Breast epithelium (tissue), 4 donors: ENCODE data around the gene CMTM5. TPM values are rescaled to one million over a fixed set of nuclear protein-coding genes. Genes with fewer than 3 reads are reported as not detected.

Source experiments
- DNase-seq, 2 donors: peaks; one replicate each; pipeline ENCODE4 v3.0.0-alpha.2; 2019; ENCODE audit warnings: low spot score in 2 of 2
- H3K27ac ChIP-seq, 2 donors: fragments of 200-600 bp; sonication (generic) in 1 of 2; one replicate each; pipeline ENCODE4 v1.5.1; 2016 to 2019; ENCODE audit warnings: mild to moderate bottlenecking in 1 of 2
- H3K27me3 ChIP-seq, 2 donors: fragments of 200-600 bp; sonication (generic) in 1 of 2; one replicate each; pipeline versions ENCODE4 v1.5.1 to v1.6.0; 2017 to 2019; ENCODE audit warnings: control low read depth in 1 of 2, mild to moderate bottlenecking in 1 of 2
- H3K36me3 ChIP-seq: fragments of 200-600 bp; one replicate; pipeline ENCODE4 v1.5.1; 2019
- H3K4me1 ChIP-seq, 2 donors: fragments of 200-600 bp; sonication (generic); one replicate each; pipeline ENCODE4 v1.5.1; 2016 to 2019; ENCODE audit warnings: control low read depth in 1 of 2
- H3K4me3 ChIP-seq, 3 donors: fragments of 200-600 bp; sonication (generic); 1 replicate in 2 of 3; 2 replicates in 1 of 3; pipeline ENCODE4 v1.5.1; 2016 to 2019; ENCODE audit warnings: mild to moderate bottlenecking in 3 of 3, moderate library complexity in 2 of 3
- H3K9me3 ChIP-seq, 2 donors: fragments of 200-600 bp; sonication (generic) in 1 of 2; one replicate each; pipeline ENCODE4 v1.5.1; 2016 to 2019; ENCODE audit warnings: control low read depth in 1 of 2
- POLR2A ChIP-seq: fragments of 450-650 bp; IDR thresholded peaks from one replicate; pipeline ENCODE4 v1.6.1; 2016; ENCODE audit warnings: antibody characterized with exemption, mild to moderate bottlenecking, moderate library complexity
- POLR2AphosphoS5 ChIP-seq, 3 donors: sonication (generic); formaldehyde crosslinking; IDR thresholded peaks; one replicate each; pipeline ENCODE4 v1.6.1; 2017; ENCODE audit warnings: antibody characterized with exemption in 3 of 3
- intact Hi-C: fragments of 100-400 bp; cut with DNase I; formaldehyde crosslinking; loops from one replicate; pipeline ENCODE4 v1.15.1; 2023; ENCODE audit warnings: low total_unique reads
- total RNA-seq, 3 donors: library from RNA; depleted of rRNA; stranded (reverse); fragments of >200 nt; gene quantifications; one replicate each; pipeline ENCODE4 v1.1.0, GENCODE V29; 2016
- TF ChIP-seq, protein P1 (sequence below), 3 donors: fragments of 450-650 bp; IDR thresholded peaks; one replicate each; pipeline ENCODE4 v1.5.1; 2016 to 2017; ENCODE audit warnings: antibody characterized with exemption in 3 of 3, mild to moderate bottlenecking in 3 of 3, moderate library complexity in 3 of 3

Gene CMTM5
- total RNA-seq, 3 donors from 2014 or later = 0.64 to 0.88 TPM; not detected in 1

DNA sequence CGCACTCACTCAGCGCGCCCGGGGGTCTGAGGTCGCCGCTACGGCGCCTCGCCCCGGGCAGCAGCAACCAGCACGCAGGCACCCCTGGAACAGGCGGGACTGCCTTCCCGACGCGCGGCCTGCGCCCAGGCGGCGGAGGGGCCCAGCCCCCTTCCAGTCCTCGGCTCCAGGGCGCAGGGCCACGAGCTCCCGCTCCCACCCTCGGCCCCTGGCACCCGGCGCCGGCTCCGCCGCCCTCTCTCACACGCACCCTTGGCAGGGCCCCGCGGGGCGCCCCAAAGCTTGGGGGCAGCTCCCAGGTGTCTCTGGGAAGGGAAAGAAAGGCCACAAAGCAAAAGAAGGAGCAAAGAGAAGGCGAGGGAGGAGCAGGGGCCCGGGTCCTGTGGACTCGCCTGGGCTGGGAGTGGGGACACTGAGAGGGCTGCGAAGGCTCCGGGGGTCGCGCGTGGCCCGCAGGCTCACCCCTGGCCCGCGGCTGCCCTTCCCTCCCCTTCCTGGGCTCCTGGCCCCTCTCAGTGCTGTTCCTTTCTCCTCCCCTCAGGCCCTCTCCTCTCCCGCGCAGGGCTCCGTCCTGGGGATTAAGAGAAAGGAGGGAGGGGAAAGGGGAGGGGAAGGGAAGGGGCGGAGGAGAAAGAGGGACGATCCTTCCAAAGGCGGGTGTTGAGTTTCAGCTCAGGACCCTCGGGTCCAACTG, 11.0 kb upstream of the CMTM5 start:
- intact Hi-C loops = loop anchor here (10.0 kb wide), 1 partner anchor 81 kb away; the partner anchor contains the start of gene HOMEZ
- Histone ChIP-seq H3K9me3 (no peaks in the 10 kb centered on the region), H3K36me3 (no peaks in the 10 kb centered on the region), H3K27ac (peak overlapping the region; percentile 98 to 99), H3K4me1 (peaks cover 6 to 10% of the 10 kb centered on the region in 2 donors), H3K4me3 (peak overlapping the region; percentile 60 to 88 (median 65)), H3K27me3 (no peaks in the 10 kb centered on the region)
- DNase-seq = peak; percentile 64 to 77
- TF ChIP-seq, protein P1, sequence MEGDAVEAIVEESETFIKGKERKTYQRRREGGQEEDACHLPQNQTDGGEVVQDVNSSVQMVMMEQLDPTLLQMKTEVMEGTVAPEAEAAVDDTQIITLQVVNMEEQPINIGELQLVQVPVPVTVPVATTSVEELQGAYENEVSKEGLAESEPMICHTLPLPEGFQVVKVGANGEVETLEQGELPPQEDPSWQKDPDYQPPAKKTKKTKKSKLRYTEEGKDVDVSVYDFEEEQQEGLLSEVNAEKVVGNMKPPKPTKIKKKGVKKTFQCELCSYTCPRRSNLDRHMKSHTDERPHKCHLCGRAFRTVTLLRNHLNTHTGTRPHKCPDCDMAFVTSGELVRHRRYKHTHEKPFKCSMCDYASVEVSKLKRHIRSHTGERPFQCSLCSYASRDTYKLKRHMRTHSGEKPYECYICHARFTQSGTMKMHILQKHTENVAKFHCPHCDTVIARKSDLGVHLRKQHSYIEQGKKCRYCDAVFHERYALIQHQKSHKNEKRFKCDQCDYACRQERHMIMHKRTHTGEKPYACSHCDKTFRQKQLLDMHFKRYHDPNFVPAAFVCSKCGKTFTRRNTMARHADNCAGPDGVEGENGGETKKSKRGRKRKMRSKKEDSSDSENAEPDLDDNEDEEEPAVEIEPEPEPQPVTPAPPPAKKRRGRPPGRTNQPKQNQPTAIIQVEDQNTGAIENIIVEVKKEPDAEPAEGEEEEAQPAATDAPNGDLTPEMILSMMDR (IDR thresholded peaks at IDR 0.05) = no peak
- peak; percentile 71 for TF ChIP-seq POLR2A
- peak in 2 of 3 donors; percentile 76 to 81 for TF ChIP-seq POLR2AphosphoS5 (IDR thresholded peaks at IDR 0.05)

DNA sequence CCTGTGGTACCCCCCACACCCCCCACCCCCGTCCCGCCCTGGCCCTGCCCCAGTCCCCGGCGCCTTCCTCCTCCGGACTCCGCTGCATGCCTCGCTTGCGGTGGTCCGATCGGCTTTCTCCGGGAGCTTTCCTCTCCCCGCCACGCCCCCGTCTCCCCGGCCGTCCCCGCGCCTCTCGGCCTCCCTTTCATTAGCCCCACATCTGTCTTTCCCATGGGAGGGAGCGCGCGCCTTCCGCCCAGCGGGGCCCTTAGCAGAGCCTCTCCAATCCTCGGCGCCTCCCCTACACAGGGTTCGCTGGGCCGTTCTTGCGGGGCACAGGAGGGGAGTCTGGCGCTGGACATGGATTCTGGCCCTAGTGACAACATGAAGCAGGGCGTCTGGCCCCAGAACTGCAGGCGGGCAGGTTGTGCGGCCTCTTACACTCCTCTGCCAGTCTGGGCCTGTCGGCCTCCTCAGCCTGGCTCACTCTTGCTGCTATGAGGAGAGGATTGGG, 10.4 kb upstream of the CMTM5 start:
- no peaks in the 10 kb centered on the region for H3K27me3 ChIP-seq
- peak; percentile 67 to 69 for DNase-seq
- TF ChIP-seq, protein P1 (IDR thresholded peaks at IDR 0.05) = no peak
- peak; percentile 16 for TF ChIP-seq POLR2A
- peak in 1 of 3 donors; percentile 2 for TF ChIP-seq POLR2AphosphoS5 (IDR thresholded peaks at IDR 0.05)

DNA sequence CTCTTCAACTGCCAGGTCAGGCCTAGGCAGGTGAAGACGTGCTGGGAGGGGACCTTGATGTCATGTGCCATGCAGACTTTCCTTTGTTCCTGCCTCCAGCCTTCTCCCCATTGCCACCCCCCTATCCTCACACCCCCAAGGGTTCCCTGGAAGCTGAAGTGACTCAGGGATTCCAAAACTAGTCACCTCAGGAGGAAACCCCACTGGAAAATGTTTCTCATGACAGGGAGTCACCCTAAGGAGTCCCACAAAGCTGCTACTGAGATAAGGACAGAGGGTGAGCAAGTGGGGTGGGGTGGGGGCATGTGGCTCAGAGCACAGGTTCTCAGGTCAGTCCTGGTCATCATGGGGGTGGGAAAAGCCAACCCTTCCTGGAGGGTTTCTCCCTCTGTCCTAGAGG, 6.6 kb upstream of the CMTM5 start:
- Histone ChIP-seq H3K9me3 (no peaks in the 10 kb centered on the region), H3K4me1 (no peaks in the 10 kb centered on the region), H3K36me3 (no peaks in the 10 kb centered on the region), H3K27ac (no peak overlapping the region), H3K27me3 (no peaks in the 10 kb centered on the region), H3K4me3 (no peak overlapping the region)
- intact Hi-C loops = no loop called here
- TF ChIP-seq POLR2A = no peak
- no peak for TF ChIP-seq POLR2AphosphoS5 (IDR thresholded peaks at IDR 0.05)
- TF ChIP-seq, protein P1 (IDR thresholded peaks at IDR 0.05) = no peak
- DNase-seq = no peak

More for the DNA sequence above, 10.4 kb upstream of the CMTM5 start:
- Histone ChIP-seq H3K27ac (peak overlapping the region; percentile 98 to 99), H3K4me3 (peak overlapping the region; percentile 60 to 88 (median 65)), H3K36me3 (no peaks in the 10 kb centered on the region), H3K4me1 (peaks cover 6 to 8% of the 10 kb centered on the region in 2 donors), H3K9me3 (no peaks in the 10 kb centered on the region)
- intact Hi-C loops = loop anchor here (10.0 kb wide), 1 partner anchor 82 kb away; the partner anchor contains the start of gene HOMEZ

DNA sequence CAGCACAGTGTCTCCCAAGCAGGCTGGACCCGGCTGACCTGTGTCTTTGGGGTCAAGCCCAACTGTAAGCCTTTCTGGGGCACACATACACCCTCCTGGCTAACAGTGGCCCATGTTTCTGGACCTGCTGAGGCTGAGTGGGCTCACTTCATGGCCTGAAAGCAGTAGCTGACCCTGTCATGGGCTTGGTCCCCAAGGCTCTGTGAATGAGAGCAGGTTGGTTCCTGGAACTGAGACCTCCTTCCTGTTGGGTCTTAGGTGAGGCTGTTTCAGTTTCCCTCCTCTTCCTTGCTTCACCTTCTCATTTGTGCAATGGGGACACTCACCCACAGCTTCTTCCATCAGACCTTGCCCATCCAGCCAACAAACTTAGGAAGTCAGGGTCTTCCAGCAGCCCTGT, 5.0 kb upstream of the CMTM5 start:
- DNase-seq = no peak
- H3K4me1 ChIP-seq = peaks cover 0 to 5% of the 10 kb centered on the region in 2 donors
- no peaks in the 10 kb centered on the region for H3K36me3 ChIP-seq
- intact Hi-C loops = no loop called here
- no peaks in the 10 kb centered on the region for H3K27me3 ChIP-seq
- H3K4me3 ChIP-seq = no peak overlapping the region
- no peaks in the 10 kb centered on the region for H3K9me3 ChIP-seq
- no peak for TF ChIP-seq POLR2AphosphoS5 (IDR thresholded peaks at IDR 0.05)
- TF ChIP-seq, protein P1 (IDR thresholded peaks at IDR 0.05) = no peak
- no peak for TF ChIP-seq POLR2A
- no peak overlapping the region for H3K27ac ChIP-seq

DNA sequence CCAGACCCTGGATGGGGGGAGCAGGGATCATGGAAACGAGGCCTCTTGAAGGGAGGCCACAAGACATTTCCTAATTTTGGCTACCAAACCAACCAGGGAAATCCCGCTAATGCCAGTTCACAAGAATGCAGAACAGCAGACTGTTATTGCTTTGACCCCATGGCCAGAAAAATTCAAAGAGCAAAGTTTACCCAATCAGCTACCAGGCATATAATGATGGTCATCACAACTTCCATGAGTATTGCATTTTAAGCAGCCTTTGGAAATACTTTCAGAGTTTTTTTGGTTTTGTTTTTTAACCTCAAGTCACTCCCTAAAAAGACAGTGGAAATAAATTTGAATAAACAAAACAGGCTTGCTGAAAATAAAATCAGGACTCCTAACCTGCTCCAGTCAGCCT, 4.3 kb upstream of the CMTM5 start, which contains the start of gene IL25:
TSS of gene IL25 (plus strand) at position 301 of the 400 bp plus-strand sequence.
- TF ChIP-seq POLR2A (no peak), POLR2AphosphoS5 (IDR thresholded peaks at IDR 0.05) (no peak)
- TF ChIP-seq, protein P1 (IDR thresholded peaks at IDR 0.05) = no peak
- Histone ChIP-seq H3K36me3 (no peaks in the 10 kb centered on the region), H3K27me3 (no peaks in the 10 kb centered on the region), H3K4me1 (peaks cover 0 to 5% of the 10 kb centered on the region in 2 donors), H3K9me3 (no peaks in the 10 kb centered on the region), H3K27ac (no peak within 1 kb of the TSS), H3K4me3 (no peak within 1 kb of the TSS)
- no peak for DNase-seq
- intact Hi-C loops = no loop called here
